Sigmoid colon (tissue), 4 donors: ENCODE data around the gene RTKN.

Experiments used
- CTCF ChIP-seq, 4 experiments: fragments of 450-650 bp in 3 of 4; fragments of 200-600 bp in 1 of 4; IDR thresholded peaks; one replicate each; pipeline ENCODE4 v1.5.1; 2016 to 2019; ENCODE audit warnings: antibody characterized with exemption in 4 of 4, mild to moderate bottlenecking in 3 of 4, moderate library complexity in 2 of 4
- POLR2A ChIP-seq, 2 donors: fragments of 450-650 bp; IDR thresholded peaks; one replicate each; pipeline ENCODE4 v1.6.1; 2016; ENCODE audit warnings: antibody characterized with exemption in 2 of 2, mild to moderate bottlenecking in 2 of 2, moderate library complexity in 2 of 2
- POLR2AphosphoS5 ChIP-seq, 4 donors: sonication (generic); formaldehyde crosslinking; IDR thresholded peaks; one replicate each; pipeline ENCODE4 v1.6.1; 2017; ENCODE audit warnings: antibody characterized with exemption in 4 of 4

- TF ChIP-seq CTCF (IDR thresholded peaks at IDR 0.05) (no peak), POLR2AphosphoS5 (IDR thresholded peaks at IDR 0.05) (no peak), POLR2A (IDR thresholded peaks at IDR 0.05) (no peak)
These were observed 57.7 kb downstream of the RTKN start for GRCh38 chr2:74384051-74384450.
